ENCODE measurements around the gene BRIP1.

BRIP1 gene

DNA sequence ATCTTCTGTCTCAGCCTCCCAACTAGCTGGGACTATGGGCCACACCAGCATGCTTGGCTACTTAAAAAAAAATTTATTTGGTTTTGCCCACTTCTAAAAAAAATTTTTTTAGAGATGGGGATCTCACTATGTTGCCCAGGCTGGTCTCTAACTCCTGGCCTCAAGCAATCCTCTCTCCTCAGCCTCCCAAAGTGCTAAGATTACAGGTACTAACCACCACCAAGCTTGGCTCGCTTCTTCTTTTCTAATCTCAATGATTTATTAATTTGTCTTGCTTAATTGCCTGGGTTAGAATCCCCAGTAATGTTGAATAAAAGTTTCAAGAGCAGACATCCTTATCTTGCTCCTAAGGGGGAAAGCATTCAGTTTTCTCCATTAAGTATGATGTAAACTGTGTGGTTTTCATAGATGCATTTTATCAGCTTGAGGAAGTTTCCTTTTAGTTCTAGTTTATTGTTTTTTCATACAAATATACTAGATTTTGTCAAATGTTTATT, 206.6 kb downstream of the BRIP1 start:
- no peak for DNase-seq

DNA sequence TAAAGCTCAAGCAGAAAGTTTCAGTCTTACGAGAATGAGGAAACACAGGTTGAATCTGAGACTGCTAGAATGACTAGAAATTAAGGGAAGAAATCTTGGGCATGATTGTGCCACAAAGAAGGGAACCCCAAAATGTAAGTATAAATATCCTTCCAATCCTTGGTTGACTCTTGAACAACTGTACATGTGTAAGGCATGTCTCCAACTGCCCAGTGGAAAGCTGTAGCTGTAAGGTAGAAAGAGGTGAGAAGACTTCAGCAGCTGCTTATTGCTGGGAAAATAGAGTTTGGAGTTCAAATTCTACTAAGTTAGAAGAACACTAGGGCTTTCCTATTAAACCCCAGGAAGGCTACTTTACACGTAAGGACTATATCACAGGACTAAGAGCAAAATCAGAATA, 212.6 kb downstream of the BRIP1 start:
- DNase-seq, result no peak

DNA sequence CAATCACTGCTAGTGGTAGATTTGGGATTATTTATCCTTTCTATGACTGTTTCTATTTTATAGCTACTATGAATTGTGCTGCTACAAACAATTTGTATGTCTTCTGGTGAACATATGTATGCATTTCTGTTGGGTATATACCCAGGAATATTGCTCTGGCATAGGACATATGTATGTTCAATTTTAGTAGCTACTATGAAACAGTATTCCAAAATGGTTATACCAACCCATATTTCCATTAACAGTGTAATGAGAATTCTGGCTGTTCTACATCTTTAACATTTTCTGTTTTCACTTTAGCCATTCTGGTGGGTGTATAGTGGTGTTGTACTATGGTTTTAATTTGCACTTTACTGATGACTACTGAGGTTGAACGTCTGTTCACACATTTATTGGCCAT, 214.7 kb downstream of the BRIP1 start:
- no peak for DNase-seq

DNA sequence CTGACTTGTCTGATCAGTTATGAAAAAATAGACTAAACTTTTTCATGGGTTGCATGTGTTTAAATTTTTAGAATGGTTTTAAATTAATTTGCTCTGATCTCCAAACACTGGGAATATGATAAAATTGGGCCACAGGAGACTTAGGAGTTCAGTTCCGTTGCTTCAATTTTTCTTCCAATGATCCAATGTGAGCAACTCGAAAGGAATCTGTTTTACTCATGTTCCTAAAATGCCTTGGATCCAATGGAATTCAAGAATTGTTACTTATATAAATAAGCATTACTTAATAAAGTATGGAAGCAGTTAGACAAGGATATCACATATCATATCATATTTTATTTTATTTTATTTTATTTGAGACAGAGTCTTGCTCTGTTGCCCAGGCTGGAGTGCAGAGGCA, 216.3 kb downstream of the BRIP1 start:
- DNase-seq, result no peak

DNA sequence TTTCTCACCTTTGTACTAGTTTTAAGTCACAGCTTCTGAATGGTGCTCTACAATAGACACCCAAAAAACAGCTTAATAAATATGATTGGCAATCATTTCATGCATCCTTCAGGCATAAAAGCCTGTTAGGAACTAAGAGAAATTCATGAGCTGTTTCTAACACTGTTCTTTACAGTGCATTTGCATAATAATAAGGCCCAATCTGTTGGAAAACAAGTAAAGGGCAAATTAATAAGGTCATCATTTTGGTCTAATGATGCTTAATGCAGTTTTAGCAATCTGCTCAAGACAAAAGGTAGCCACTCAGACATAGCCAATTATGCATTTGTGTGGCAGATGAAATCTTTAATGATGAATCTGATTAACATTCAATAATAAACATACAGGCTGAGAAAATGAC, 216.8 kb downstream of the BRIP1 start:
- no peak for DNase-seq

DNA sequence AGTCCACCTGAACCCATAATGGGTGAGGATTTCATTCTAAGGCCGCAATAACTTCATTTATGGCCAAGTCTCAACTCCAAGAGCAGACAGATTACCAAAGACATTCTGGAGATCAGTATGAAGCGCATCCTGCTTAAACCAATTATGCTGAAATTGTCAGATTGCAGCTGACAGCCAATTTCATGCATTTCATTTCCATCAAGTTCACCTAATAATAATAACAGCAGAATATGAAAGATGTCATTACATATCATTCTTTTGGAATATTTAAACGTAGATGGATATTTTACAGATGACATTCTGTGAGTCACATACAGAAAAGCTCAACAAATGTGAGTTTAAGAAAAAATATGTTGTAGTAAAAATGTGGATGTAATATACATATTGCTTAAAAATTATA, 217.4 kb downstream of the BRIP1 start:
- no peak for DNase-seq

DNA sequence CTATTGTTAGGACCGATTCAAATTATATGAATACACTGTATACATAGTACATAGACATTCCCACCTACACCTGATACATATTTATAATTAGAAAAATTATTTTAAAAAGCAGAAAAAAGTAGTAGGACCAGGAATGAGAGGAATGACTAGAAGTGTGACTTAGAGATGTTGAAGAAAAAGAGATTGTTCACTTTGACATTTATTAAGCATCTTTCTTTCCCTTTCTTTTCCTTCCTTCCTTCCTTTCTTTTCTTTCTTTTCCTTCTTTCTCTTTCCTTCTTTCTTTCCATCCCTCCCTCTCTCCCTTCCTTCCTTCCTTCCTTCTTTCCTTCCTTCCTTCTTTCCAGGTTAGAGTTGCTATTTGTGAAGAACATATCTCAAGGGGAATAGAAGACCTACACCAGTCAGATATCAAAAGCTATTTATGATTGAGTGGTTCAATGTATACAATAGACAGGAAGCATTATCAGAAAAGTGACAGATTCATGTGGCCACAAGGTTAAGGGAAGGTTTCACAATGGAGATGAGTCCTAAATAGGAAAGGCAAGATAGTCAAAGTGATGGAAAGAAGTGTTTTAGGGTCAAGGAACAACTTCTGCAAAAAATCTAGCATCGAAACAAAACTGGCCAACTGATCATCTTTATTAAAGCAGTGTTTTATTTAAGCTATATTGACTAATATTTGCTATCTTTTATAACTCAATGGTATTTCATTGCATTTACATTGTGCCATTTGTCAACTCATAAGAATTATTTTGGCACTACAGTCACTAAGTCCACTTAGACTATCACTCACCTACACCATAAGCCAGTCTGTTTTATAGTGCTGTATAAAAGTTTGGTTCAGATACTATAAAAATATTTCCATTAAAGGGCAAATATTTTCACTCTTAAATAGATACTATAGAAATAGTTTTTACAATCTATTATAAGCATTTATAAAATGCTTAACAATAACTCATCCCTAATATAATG, 218.2 kb downstream of the BRIP1 start:
- DNase-seq, result no peak

DNA sequence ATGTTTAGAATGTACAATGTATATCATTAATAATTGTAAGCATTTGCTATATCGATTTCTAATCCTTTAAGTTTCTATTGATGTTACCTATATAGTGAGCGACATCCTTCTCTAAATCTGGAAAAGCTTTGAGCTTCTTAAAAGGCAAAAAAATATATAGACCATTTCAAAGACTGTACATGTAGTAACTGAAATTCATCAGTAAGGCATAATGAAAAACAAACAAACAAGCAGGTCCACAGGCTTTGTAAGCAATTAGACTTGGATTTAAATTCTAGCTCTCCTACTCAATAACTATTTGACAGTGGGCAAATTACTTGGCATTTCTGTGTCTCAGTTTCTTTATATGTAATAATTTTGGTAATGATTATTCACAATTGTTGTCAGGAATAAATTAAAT, 220.6 kb downstream of the BRIP1 start:
- DNase-seq, result no peak

DNA sequence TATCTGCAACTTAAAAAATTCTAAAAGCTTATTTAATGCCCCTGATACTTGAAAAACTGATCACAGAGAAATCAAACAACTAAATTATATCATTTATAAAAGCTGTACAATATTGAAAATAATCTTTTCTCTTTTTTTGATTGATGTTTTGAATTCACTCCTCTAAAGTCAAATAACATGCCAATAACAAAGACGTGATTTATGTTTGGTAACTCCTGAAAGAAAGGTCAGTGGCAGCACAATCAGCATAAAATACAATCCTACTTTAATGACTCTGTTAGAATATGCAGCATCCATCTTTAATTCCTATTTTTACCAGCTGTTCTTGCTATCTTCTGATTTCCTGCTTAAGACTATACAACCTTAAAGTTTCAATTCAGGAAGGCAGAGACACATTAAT, 221.6 kb downstream of the BRIP1 start:
- DNase-seq, result no peak

DNA sequence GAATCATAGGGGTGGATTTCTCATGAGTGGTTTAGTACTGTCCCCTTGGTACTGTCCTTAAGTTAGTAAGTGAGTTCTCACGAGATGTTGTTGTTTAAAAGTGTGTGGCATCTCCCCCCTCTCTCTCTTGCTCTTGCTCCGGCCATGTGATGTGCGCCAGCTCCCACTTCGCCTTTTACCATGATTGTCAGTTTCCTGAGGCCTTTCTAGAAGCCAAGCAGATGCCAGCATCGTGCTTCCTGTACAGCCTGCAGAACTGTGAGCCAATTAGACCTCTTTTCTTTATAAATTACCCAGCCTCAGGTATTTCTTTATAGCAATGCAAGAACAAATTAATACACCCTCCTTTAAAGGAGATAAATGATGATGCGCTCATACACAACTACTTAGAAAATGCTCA, 222.2 kb downstream of the BRIP1 start:
- DNase-seq, result no peak

DNA sequence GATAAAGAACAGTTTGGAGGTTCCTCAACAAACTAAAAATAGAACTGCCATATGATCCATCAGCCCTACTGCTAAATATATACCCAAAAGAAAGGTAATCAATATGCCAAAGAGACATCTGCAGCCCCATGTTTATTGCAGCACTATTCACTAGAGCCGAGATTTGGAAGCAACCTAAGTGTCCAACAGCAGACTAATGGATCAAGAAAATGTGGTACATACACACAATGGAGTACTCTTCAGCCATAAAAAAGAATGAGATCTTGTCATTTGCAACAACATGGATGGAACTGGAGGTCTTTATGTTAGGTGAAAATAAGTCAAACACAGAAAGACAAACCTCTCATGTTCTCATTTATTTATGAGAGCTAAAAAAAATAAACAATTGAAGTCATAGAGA, 223.5 kb downstream of the BRIP1 start:
- no peak for DNase-seq

DNA sequence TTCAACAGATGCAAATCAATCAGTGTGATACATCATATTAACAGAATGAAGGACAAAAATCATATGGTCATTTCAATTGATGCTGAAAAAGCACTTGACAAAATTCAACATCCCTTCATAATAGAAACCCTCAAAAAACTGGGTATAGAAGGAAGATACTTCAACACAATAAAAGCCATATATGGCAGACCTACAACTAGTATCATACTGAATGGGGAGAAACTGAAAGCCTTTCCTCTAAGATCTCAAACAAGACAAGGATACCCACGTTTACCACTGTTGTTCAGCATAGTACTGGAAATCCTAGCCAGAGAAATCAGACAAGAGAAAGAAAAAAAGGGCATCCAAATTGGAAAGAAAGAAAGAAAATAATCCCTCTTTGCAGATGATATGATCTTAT, 225.2 kb downstream of the BRIP1 start:
- no peak for DNase-seq

DNA sequence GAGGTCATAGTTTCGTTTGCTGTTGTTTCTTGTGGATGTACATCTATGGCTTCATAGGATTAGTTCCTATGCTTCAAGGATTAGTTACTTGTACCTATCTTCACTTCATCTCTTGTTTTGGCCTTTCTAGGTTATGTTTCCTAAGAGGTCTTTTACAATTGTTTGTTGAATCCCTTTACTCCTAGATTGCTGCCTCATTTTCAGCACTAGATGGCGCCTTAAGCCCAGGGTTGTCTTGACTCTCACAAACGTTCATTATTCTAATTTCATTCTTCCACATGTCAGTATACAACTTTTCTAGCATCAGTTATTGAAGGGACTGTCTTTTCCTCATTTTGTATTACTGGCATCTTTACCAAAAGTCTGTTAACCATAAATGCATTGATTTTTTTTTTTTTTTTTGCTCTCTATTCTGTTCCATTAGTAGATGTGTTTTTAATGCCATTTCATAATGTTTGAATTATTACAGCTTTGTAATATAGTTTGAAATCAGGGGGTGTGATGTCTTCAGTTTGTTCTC, 227.4 kb downstream of the BRIP1 start:
- peak; percentile 8 for DNase-seq

DNA sequence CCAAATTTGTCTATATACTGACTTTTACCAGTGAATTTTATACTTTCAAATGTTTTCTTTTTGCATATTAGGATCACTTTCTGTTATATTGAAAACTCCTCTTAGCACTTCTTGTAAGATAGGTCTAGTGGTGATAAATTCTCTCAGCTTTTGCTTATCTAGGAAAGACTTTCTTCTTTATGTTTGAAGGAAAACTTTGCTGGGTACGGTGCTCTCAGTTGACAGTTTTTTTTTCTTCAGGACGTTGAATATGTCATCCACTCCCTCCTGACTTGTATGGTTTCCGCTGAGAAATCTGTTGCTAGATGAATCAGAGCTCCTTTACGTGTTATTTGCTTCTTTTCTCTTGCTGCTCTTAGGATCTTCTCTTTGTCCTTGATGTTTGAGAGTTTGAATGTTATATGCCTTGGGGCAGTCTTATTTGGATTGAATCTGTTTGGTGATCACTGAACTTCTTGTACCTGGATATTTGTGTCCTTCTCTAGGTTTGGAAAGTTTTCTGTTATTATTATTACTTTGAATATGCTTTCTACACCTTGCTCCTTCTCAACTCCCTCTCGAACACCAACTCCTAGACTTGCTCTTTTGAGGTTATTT, 228.3 kb downstream of the BRIP1 start:
- DNase-seq, result no peak

DNA sequence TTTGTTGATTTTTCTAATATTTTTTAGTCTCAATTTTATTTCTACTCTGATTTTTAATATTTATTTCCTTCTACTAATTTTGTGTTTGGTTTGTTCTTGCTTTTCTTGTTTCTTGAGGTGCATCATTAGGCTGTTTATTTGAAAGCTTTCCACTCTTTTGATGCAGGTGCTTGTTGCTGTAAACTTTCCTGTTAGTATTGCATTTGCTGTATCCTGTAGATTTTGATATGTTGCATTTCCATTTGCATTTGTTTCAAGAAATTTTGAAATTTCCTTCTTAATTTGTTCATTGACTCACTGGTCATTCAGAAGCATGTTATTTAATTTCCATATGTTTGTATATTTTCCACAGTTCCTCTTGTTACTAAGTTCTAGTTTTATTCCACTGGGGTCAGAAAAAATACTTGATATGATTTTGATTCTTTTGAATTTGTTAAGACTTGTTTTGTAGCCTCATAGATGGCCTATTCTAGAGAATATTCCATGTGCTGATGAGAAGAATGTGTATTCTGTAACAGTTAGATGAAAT, 229.3 kb downstream of the BRIP1 start:
- no peak for DNase-seq

DNA sequence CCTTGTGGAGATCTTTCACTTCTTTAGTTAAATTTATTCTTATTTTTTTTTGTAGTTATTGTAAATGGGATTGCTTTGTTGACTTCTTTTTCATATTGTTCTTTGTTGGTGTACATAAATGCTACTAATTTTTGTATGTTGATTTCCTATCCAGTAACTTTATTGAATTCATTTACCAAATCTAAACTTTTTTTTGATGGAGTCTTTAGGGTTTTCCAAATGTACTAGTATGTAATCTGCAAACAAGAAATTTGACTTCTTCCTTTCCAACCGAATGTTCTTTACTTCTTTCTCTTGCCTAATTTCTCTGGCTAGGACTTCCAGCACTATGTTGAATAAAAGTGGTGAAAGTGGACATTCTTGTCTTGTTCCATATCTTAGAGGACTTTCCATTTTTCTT, 230.5 kb downstream of the BRIP1 start:
- DNase-seq, result no peak

DNA sequence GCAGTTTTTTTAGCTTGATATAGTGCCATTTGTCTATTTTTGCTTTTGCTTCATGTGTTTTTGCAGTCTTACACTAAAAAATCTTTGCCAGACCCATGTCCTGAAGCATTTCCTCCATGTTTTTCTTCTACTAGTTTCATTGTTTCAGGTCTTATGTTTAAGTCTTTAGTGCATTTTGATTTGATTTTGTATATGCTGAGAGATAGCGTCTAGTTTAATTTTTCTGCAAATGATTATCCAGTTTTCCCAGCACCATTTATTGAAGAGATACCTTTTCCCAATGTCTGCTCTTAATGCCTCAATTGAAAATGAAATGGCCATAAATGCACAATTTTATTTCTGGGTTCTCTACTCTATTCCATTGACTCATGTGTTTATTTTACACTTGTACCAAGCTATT, 231.5 kb downstream of the BRIP1 start:
- DNase-seq, result no peak
